HG02852 (cell line): Measurements from ENCODE around the gene MASP1.
"Not testable (repeated sequence)": the region's sequence is repeated elsewhere in the genome, so short reads cannot be mapped to it uniquely, and the experiment has no call there.

Experiments
- ATAC-seq: cut with Tn5 transposase; IDR thresholded peaks from one replicate; pipeline ENCODE4 v1.9.1; 2021; ENCODE audit warnings: mild to moderate bottlenecking, moderate library complexity; ENCODE audit not compliant: unreplicated experiment

The MASP1 gene

GRCh38 chr3:187267306-187267705 lies 24.2 kb downstream of the MASP1 start:
- ATAC-seq = no peak

- no peak for ATAC-seq
Measured at GRCh38 chr3:187266691-187267090, 24.8 kb downstream of the MASP1 start.

DNA sequence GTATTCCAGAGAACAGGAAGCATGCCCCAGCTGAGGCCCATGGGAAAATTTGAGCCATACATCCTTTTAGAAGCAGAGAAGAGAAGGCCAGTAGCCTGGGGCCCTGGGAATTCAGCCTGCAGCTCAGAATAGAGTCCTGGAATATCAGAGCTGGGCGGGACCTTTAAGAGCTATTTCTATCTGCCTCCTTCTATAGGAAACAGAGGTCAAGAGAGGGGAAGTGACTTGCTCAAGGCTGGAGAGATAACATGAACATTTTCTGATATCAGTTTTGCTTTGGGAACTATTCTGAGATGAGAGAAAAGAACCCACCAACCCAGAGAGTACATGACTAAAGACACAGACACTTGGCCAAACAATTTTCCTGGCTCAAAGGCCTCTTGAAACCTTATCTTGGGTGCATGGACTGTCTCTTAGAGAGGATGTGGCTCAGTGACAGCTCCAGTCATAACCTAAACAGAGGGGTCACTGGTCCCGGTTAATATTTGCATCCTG lies 26.0 kb downstream of the MASP1 start:
- ATAC-seq = no peak

DNA sequence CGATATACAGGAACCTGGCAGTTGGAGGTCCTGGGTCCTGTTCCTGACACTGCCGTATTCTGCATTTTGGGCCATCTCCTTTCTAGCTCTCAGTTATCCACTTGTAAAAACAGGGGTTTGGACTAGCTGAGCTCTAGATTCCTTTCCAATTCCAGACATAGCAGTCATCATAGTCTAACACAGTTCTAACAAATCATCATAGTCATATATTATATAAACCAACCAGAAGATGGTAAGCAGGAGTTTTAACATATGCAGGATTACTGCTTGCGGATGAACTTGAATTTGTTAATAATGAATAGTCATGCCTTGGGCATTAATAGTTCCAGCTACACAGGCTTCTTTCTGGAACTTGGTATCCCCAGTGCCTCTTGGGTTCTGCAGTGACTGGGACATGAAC lies 26.6 kb downstream of the MASP1 start:
- ATAC-seq = no peak

DNA sequence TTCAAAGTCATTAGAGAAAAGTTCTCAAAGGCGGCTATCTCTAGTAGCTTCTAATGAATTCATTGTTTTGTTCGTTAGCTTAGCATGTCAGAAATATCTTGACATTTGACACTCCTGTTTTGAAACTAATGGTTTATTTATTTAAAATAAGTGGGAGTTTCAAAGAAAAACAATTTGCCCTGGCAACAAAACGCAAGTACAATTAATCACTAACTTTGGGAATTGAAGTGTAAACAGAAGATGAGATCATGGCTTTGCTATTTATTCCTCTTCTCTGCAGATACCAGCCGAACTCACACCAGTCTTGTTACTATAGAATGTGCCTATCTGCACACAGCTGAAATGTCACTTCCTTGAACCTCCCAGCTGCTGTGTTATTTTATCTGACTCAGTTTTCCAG lies 27.5 kb downstream of the MASP1 start:
- ATAC-seq = no peak

DNA sequence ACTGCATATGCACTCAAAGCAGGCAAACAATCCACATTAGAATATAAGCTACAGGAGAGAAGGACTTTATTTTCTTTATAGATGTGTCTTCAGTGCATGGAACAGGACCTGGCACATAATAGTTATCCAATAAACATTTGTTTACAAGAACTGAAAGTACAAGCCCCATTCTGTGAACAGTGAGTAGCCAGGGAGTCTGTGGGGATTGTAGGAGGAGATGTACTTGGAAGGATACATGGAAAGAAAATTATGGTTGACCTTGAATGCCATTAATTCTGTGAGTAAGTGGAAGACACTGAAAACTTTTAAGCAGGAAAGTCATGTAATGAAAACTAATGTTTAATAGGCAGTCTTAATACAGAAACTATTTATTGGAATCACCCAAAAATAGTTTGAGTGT lies 28.3 kb downstream of the MASP1 start:
- ATAC-seq = no peak

DNA sequence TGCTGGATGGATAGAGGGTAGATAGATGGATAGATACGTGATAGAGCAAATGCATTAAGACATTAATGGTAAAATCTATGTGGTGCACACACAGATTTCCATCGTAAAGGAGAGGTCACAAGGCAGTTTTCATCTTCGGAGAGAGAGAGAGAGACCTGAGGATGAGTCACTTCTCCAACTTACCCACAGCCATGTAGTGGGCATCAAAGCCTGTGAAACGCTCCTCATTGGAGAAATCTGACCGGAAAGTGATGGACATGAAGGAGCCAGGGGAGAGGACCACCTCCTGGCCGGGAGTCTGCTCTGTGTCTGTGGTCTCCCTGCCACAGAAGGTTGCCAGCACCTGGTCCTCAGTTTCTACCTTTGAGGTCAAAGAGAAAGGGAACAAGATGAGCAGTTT lies 29.2 kb downstream of the MASP1 start:
- ATAC-seq = no peak

DNA sequence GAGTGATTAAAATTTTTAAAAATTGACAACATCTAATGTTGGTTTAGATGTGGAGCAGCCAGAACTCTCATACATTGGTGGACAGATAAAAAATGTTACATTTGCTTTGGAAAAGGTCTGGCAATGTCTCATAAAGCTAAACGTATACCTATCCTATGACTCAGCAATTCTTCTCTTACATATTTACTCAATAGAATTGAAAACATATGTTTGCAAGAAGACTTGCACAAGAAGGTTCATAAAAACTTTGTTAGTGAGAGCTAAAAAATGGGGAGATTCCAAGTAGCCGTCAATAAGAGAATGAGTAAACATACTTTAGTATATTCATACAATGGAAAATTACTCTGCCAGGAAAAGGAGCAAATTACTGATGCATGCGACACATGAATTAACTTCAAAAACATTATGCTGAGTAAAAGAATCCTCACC lies 30.0 kb downstream of the MASP1 start:
- no peak for ATAC-seq

- no peak for ATAC-seq
Measured at GRCh38 chr3:187259171-187259570, 32.4 kb downstream of the MASP1 start.

DNA sequence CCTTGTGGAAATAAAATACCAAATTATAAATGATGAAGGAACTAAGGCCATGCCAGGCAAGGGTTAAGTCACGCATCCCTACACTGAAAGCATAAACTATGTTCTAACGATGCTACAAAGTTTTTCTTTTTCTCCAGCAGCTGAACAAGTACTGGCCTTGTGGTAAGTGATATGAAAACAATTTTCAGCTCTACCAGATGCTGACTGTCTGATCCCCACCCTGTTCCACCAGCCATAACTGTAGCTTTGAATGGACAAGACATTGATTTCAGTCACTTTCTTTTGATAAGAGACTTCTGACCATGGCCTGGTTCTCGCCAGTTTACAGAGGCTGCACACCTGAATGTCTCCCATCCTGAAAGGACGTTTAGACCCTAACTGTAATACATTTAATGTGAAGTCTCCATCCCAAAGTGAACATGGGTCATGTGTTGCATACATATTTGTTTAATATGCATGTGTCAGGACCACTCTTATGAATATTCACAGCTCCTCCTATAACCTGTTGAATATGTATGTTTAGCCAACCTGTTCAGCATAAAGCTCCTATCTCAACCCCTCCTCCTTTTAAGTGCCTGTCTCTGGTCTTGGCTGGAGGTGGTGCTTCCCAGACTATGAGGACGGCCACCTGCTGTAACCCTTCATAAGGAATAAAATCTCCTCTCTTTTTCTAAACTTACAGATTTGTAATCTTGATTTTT lies 33.4 kb downstream of the MASP1 start:
- no peak for ATAC-seq

GRCh38 chr3:187257471-187257870 lies 34.1 kb downstream of the MASP1 start:
- ATAC-seq = no peak

- no peak for ATAC-seq
Measured at GRCh38 chr3:187256051-187256616, 35.4 kb downstream of the MASP1 start.

DNA sequence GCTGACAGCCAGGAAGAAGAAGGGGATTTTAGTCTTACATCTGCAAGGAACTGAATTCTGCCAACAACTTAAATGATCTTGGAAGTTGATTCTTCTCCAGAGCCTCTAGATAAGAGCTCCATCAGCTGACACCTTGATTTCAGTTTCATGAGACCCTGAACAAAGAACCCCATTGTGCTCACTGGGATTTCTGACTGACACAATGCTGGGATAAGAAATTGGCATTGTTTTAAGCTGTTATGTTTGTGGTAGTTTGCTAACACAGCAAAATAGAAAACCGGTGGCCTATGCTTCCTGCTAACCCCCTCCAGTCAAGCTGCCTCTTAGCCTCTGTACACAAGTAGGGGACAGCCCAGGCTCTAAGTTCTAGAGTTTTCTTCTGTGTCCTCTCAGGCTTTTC lies 36.2 kb downstream of the MASP1 start:
- ATAC-seq = no peak

GRCh38 chr3:187252311-187252710 lies 39.2 kb downstream of the MASP1 start:
- no peak for ATAC-seq

GRCh38 chr3:187251599-187251998 lies 39.9 kb downstream of the MASP1 start:
- no peak for ATAC-seq

- ATAC-seq = no peak
Measured at GRCh38 chr3:187247398-187247797, 44.1 kb downstream of the MASP1 start.

- ATAC-seq = no peak
Measured at GRCh38 chr3:187243933-187244524, 47.5 kb downstream of the MASP1 start.

GRCh38 chr3:187242900-187243299 lies 48.6 kb downstream of the MASP1 start:
- no peak for ATAC-seq

GRCh38 chr3:187242435-187242834 lies 49.1 kb downstream of the MASP1 start:
- ATAC-seq = no peak

- ATAC-seq = not testable (repeated sequence)
Measured at GRCh38 chr3:187238835-187239234, 52.7 kb downstream of the MASP1 start.

- ATAC-seq = no peak
Measured at GRCh38 chr3:187238239-187238638, 53.3 kb downstream of the MASP1 start.

DNA sequence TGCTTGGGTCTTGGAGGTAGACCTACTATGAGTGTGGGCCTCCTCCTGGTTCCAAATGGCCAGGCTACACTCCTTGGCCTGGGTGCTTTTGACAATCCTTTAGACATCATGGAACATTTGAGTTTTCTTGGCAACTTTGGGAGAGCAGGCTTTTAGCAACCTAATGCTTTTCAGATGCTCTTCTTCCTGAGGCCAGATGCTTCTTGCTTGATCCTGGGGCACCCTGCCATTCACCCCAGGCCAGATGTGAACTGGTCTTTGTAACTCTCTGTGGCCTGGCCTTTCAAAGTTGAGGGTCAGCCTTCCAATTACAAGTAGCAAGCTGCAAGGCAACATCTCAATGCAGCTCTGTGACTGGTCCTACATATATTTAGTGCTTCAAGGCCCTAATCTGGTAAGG lies 53.8 kb downstream of the MASP1 start:
- no peak for ATAC-seq
